Glutamatergic neuron (in vitro differentiated cells): Measurements from ENCODE around the gene MRPS18A. TPM values are rescaled to one million over a fixed set of nuclear protein-coding genes. Genes with fewer than 3 reads are reported as not detected.

Source experiments
- DNase-seq: peaks from one replicate; pipeline ENCODE4 v3.0.0; 2022
- H3K27ac Mint-ChIP-seq: one replicate; pipeline ENCODE4 v1.8.0; 2020; ENCODE audit warnings: mild to moderate bottlenecking, mixed read lengths, inconsistent platforms; ENCODE audit not compliant: unreplicated experiment
- H3K27me3 Mint-ChIP-seq: one replicate; pipeline ENCODE4 v1.8.0; 2020; ENCODE audit warnings: mild to moderate bottlenecking, moderate library complexity, mixed read lengths, inconsistent platforms; ENCODE audit not compliant: unreplicated experiment
- H3K36me3 Mint-ChIP-seq: one replicate; pipeline ENCODE4 v1.8.0; 2020; ENCODE audit warnings: mild to moderate bottlenecking, mixed read lengths, inconsistent platforms; ENCODE audit not compliant: unreplicated experiment
- H3K4me1 Mint-ChIP-seq: one replicate; pipeline ENCODE4 v1.8.0; 2020; ENCODE audit warnings: mild to moderate bottlenecking, low read depth, mixed read lengths, inconsistent platforms; ENCODE audit not compliant: unreplicated experiment
- H3K4me3 Mint-ChIP-seq: one replicate; pipeline ENCODE4 v1.8.0; 2020; ENCODE audit warnings: mild to moderate bottlenecking, mixed read lengths, inconsistent platforms; ENCODE audit not compliant: unreplicated experiment
- H3K9me3 Mint-ChIP-seq: one replicate; pipeline ENCODE4 v1.8.0; 2020; ENCODE audit warnings: mild to moderate bottlenecking, moderate library complexity, mixed read lengths, inconsistent platforms; ENCODE audit not compliant: unreplicated experiment
- total RNA-seq: library from RNA; stranded (reverse); fragmentation: NEBNext Ultra II Directional; extraction: Animal tissue kit (Norgen Biotek cat#: 25700); gene quantifications from one replicate; pipeline ENCODE4 v1.2.1, GENCODE V29; 2021; ENCODE audit not compliant: unreplicated experiment
- TF ChIP-seq, protein P1 (sequence below): fragments of 200-600 bp; sonication (generic); IDR thresholded peaks from one replicate; pipeline ENCODE4 v1.5.0; 2021; ENCODE audit not compliant: partially characterized antibody, unreplicated experiment

MRPS18A gene
- total RNA-seq, 1 donor from 2014 or later, result 27.7 TPM

DNA sequence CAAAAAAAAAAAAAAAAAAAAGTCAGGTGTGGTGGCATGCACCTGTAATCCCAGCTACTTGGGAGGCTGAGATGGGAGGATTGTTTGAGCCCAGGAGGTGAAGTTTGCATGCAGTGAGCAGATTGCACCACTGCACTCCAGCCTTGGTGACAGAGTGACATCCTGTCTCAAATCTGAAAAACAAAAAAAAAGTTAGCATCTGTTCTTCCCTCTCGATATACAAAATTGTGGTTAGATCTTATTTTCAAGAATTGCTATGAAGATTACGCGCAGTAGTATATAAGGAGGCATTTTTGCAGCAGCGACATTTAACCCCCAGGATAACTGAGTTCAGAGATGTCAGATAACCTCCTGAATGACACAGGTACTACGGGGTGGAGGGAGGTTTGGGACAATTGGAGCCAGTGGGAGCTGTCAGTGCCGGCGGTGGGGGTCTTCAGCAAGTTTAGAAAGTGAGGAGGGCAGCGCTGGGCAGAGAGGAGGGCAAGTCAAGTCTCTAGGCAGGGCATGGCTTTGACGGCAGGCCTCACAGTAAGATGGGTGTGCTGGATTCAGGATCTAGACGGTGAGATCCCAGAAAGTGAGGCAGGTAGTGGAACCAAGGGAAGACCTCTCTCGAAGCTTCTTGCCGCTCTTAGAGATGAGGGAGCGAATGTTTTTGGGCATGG lies 26.2 kb upstream of the MRPS18A start:
- Mint-ChIP-seq H3K9me3 (peaks cover 4% of the 10 kb centered on the region), H3K27me3 (peaks cover 9% of the 10 kb centered on the region), H3K4me3 (no peak overlapping the region), H3K36me3 (peaks cover 6% of the 10 kb centered on the region), H3K27ac (peak overlapping the region; percentile 59), H3K4me1 (peaks cover 11% of the 10 kb centered on the region)
- TF ChIP-seq, protein P1, sequence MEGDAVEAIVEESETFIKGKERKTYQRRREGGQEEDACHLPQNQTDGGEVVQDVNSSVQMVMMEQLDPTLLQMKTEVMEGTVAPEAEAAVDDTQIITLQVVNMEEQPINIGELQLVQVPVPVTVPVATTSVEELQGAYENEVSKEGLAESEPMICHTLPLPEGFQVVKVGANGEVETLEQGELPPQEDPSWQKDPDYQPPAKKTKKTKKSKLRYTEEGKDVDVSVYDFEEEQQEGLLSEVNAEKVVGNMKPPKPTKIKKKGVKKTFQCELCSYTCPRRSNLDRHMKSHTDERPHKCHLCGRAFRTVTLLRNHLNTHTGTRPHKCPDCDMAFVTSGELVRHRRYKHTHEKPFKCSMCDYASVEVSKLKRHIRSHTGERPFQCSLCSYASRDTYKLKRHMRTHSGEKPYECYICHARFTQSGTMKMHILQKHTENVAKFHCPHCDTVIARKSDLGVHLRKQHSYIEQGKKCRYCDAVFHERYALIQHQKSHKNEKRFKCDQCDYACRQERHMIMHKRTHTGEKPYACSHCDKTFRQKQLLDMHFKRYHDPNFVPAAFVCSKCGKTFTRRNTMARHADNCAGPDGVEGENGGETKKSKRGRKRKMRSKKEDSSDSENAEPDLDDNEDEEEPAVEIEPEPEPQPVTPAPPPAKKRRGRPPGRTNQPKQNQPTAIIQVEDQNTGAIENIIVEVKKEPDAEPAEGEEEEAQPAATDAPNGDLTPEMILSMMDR, result no peak
- no peak for DNase-seq

DNA sequence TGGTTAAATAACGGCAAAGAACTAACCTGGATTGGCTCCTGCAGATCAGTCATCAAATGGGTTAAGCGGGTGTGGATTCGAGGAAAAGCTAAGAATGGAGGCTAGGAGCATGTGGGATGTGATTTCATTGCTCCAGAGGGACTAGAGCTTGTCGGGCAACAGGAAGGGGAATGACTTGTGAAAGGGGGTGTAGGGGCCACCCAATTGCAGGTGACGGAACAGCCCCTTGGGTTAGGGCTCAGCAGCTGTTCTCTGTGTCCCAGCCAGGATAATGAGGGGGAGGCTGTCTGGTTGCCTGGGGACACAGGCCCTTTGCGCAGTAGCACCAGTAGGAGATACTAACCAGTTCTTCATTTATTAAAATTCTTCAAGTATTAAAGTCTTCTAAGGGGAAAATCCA lies 25.0 kb upstream of the MRPS18A start:
- TF ChIP-seq, protein P1, result no peak
- Mint-ChIP-seq H3K27me3 (peaks cover 9% of the 10 kb centered on the region), H3K4me3 (no peak overlapping the region), H3K27ac (no peak overlapping the region), H3K36me3 (peaks cover 6% of the 10 kb centered on the region), H3K9me3 (peaks cover 4% of the 10 kb centered on the region), H3K4me1 (peaks cover 11% of the 10 kb centered on the region)
- DNase-seq, result no peak

DNA sequence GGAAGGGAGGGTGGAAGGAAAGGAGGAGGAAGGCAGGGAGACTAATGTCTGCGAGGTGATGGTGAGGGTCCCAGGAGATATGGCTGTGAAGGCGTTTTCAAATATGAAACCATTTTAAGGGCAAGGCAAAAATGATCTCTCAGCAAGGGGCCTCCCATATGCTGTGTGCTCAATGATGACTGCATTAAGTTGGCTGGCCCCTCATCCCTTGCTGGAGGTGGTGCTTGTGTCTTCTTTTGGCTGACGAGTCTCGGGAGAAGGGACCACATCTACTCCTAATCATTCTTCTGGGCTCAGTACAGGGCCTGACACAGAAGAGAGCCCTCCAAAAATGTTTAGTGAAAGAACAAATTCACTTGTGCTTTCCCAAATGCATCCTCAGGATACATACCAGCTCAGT lies 23.0 kb upstream of the MRPS18A start:
- Mint-ChIP-seq H3K27ac (no peak overlapping the region), H3K4me1 (peaks cover 3% of the 10 kb centered on the region), H3K27me3 (peaks cover 8% of the 10 kb centered on the region), H3K36me3 (peaks cover 6% of the 10 kb centered on the region), H3K9me3 (peaks cover 2% of the 10 kb centered on the region), H3K4me3 (no peak overlapping the region)
- TF ChIP-seq, protein P1, result no peak
- no peak for DNase-seq

DNA sequence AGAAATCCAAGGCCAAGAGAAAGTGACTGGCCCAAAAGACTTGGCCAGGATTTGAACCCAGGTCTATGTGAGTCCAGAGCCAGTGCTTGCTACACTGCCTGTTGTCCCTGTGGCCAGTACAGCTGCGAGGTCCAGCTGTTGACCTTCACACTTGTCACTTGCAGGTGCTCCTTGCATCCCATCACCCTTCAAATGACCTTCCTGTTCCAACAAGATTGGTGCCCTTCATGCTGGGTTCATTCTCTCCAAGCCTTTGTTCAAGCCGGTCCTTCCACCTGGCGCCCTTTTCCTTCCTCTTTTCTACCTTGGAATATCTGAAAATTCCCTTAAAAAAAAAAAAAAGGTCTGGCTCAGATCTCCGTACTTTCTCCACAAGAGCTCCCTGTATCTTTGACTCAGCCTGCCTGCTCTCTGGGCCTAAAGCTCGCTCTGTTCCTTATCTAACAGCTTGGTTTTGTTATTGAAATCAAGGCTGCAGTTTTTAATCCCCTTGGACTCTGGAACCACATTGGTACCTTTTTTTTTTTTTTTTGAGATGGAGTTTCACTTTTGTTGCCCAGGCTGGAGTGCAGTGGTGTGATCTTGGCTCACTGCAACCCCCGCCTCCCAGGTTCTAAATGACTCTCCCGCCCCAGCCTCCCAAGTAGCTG lies 22.2 kb upstream of the MRPS18A start:
- no peak overlapping the region for H3K27ac Mint-ChIP-seq
- H3K36me3 Mint-ChIP-seq, result peaks cover 6% of the 10 kb centered on the region
- peaks cover 7% of the 10 kb centered on the region for H3K27me3 Mint-ChIP-seq
- TF ChIP-seq, protein P1, result no peak
- no peak for DNase-seq
- H3K4me1 Mint-ChIP-seq, result no peaks in the 10 kb centered on the region
- H3K4me3 Mint-ChIP-seq, result no peak overlapping the region
- peaks cover 2% of the 10 kb centered on the region for H3K9me3 Mint-ChIP-seq
